GM18861 (cell line): ENCODE measurements around the gene TLR6.

Source experiments
- ATAC-seq: cut with Tn5 transposase; IDR thresholded peaks from one replicate; pipeline ENCODE4 v1.9.1; 2021; ENCODE audit not compliant: unreplicated experiment

Gene TLR6

GRCh38 chr4:38868059-38868960 is 11.7 kb upstream of the TLR6 start:
- no peak for ATAC-seq

GRCh38 chr4:38867478-38868058 is 11.0 kb upstream of the TLR6 start, which contains the start of gene FAM114A1:
Gene FAM114A1 (plus strand): TSS chr4:38867806. CDS start chr4:38878079, 10,273 bp downstream.
- peak; percentile 53 for ATAC-seq

DNA sequence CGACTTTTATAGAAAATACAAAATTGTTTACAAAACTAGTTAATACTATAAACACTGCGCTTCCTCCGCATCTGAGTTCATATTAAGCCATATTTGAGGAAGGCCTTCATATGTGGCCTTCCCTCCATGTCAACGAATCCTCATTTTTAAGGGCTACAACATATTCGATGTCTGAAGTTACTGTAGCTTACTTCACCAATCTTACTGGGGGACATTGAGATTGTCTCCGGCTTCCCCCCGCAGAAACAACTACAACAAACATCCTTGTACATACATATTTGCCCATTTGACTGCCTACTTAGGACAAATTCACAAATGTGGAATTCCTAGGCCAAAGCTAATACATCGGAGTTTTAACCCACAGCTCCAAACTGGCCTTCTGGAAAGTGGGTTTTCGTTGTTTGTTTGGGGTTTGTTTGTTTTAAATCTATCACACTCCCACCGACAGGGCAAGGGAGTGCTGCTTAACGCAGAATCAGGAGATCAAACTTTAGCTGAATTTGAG is 10.4 kb upstream of the TLR6 start:
- no peak for ATAC-seq

- ATAC-seq = no peak
Measured at GRCh38 chr4:38865445-38865844, 8.8 kb upstream of the TLR6 start.

DNA sequence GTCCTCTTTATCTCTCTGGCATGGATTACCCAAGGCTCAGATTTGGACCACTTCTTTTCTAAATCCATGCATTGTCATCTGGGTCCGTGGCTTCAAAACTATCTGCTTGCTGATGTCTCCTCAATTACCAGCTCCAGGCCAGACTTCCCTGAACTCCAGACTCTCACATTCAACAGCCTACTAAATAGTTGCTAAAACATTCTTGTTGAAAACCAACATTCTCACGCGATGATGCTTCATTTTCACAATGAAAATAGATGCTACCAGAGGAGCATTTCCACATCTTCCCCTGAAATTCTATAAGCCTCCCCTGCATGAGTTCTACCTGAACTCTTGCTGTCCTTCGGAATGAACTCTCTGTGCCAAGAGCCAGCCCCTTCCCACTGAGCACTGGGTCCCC is 5.2 kb upstream of the TLR6 start:
- no peak for ATAC-seq

DNA sequence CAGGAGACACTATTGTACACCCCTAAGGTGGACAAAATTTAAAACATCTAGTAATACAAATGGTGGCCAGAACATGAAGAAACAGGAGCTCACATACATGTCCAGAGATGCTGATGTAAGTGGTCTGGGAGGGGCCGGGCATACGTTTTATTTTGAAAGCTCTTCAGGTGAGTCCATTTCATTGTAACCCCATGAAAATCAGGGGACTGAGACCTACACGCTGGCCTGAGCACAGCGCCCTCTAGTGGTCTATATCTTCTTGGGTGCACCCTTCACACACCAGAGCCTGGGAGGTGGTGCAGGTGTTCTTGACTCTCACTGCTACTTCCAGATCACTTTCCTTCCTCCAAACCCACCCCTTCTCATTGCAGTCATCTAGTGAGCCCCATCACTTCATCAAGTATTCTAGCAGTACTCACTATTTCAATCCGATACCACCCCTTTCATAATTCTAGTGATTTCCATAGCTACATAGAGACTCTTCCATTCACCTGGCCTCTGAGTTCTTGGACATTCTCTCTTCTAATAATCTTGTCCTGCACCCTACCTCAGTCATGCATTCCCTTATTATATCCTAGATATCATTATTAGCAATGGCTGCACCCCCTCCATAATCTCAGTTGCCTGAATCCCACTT is 4.3 kb upstream of the TLR6 start:
- peak; percentile 29 for ATAC-seq

DNA sequence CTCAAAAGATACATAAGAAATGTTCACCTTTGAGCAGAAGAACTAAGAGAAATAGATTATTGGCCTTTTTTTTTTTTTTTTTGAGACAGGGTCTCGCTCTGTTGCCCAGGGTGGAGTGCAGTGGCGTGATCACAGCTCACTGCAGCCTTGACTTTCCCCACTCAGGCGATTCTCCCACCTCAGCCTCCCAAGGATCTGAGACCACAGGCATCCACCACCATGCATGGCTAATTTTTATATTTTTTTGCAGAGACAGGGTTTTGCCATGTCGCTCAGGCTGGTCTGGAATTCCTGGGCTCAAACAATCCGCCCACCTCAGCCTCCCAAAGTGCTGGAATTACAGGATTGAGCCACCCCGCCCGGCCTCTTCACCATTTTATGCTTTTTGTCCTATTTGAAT is 2.9 kb upstream of the TLR6 start:
- ATAC-seq = no peak

DNA sequence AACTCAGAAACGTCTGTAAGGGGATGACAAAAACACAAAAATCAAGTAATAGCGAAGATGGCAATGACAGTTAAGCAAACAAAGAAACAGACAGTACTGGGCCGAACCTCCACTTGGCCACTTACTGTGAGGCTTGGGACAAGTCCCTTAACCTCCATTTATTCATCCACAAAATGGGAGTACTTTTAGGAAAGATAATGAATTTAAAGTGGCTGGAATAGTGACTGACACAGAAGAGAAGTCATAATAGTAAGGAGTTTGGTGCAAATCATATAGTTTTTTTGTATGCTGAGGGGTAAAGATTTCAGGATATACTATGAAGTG is 1.4 kb upstream of the TLR6 start:
- no peak for ATAC-seq

DNA sequence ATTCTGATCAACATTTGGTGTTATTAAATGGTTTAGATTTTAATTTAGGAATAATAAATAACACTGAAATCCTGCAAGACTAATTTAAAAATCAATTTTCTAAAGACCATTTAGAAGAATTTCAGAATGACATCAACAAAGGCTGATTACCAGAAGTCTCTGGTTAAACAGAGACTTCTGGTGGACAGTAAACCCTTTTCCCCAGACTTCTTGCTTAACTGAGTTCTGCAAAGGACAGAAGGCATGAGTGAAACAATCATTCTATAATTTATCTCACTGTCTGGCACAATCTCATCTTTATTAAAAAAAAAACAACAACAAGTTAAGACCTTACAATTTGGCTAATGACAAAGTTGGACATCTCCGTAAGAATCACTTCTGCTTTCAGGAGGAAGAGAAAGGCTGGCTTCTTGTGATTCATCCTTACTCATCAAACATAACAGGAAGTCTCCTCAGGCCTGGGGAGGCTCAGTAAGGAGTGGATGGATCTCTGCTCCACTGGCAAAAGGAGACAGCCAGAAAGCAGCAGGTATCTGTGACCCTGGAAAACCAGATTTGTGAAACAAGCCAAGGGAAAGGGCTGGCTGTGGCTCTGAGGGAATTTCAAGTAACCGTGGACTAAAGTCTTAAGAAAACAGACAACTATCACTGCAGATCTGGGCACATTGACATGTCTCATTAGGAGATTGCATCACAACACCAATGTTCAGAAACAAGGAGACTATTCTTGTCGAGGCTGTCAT is 908 bp upstream of the TLR6 start:
- peak; percentile 53 for ATAC-seq

DNA sequence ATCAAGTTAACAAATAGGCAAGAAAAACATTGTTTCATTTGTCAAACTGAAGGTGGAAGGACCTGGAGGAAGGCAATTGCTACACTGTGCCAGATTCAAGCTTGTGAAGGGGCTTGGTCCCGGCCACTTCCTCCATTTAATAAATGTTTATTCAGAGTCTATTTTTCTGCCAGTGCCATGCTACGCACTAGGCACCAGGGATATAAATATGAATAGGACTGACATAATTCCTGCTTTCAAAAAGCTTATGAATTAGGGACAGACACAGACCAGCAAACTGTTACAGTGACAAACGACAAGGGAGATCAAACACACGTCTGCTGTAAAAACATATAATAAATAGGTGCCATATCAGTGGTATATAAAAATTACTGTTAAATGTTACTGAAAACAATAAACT is 571 bp downstream of the TLR6 start:
- ATAC-seq = peak; percentile 24

DNA sequence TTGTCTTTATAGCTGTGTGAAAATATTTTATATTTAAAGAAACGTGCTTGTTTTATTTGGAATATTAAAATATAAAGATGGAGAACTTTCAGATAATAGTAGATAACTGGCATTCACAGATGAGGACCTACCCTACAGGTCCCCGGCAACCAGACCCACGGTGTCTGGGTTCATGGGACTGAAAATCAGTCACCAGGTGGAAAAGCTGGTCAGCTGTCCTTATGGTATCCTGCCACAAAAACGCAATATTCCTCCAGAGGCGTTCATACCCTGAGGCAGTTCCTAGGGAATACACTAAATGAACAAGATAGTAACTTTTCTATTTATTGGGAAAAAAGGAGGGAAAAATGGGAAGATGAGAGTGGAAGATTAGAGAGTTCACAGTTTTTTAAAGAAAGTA is 1.2 kb downstream of the TLR6 start:
- no peak for ATAC-seq

- ATAC-seq = no peak
Measured at GRCh38 chr4:38846015-38846414, 10.6 kb downstream of the TLR6 start.

DNA sequence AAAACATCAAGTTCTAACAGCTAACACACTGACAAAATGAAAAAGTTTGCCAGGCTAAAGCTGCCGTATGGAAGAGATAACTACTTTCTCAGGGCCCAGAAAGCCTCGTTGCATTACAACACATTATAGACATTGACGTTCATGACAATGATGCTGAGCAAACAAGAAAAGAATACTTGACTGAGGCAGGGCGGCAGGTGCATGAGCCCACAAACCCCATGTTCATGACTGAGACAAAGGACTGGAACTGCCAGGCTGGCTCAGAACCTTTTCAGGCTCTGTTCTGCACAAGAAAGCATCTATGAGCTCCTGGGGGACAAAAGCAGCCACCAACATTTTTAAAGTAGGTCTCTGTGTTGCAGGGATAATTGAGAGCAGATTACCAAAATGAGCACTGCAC is 13.6 kb downstream of the TLR6 start:
- no peak for ATAC-seq

- no peak for ATAC-seq
Measured at GRCh38 chr4:38837849-38838248, 18.8 kb downstream of the TLR6 start.

GRCh38 chr4:38837334-38837733 is 19.3 kb downstream of the TLR6 start:
- ATAC-seq = no peak

DNA sequence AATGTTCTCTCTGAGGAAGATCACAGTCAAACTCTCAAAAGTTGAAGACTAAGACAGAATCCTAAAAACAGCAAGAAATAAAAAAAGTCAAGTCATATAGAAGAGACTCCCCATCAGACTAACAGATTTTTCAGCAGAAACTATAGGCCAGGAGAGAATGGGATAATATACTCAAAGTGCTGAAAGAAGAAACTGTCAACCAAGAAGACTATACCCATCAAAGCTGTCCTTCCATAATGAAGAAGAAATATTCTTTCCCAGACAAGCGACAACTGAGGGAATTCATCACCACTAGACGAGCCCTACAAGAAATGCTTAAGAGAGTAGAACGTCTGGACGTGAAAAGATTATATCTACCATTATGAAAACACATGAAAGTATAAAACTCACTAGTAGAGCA is 22.0 kb downstream of the TLR6 start:
- no peak for ATAC-seq

- ATAC-seq = no peak
Measured at GRCh38 chr4:38832624-38833528, 23.7 kb downstream of the TLR6 start.

- no peak for ATAC-seq
Measured at GRCh38 chr4:38832206-38832605, 24.4 kb downstream of the TLR6 start.

DNA sequence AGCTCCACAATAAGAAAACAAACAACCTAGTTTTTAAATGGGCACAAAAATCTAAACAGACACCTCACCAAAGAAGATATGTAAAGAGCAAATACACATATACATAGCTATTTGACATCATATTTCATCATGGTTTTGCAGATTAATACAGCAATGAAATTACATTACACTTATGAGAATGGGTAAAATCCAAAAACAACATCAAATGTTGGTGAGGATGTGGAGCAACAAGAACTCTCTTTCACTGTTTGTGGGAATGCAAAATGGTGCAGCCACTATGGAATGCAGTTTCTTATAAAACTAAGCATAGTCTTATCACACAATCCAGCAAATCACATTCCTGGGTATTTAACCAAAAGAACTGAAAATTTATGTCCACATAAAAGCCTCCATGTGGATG is 25.0 kb downstream of the TLR6 start:
- ATAC-seq = no peak

GRCh38 chr4:38829237-38829636 is 27.4 kb downstream of the TLR6 start:
- ATAC-seq = no peak
